Putamen (tissue), 1 donor: ENCODE results near the gene TET3.
"Not testable (repeated sequence)": the region's sequence is repeated elsewhere in the genome, so short reads cannot be mapped to it uniquely, and the experiment has no call there.

ENCODE experiments used
- DNase-seq: peaks from one replicate; pipeline ENCODE4 v3.0.0-alpha.2; 2016; ENCODE audit warnings: low spot score

The TET3 gene

DNA sequence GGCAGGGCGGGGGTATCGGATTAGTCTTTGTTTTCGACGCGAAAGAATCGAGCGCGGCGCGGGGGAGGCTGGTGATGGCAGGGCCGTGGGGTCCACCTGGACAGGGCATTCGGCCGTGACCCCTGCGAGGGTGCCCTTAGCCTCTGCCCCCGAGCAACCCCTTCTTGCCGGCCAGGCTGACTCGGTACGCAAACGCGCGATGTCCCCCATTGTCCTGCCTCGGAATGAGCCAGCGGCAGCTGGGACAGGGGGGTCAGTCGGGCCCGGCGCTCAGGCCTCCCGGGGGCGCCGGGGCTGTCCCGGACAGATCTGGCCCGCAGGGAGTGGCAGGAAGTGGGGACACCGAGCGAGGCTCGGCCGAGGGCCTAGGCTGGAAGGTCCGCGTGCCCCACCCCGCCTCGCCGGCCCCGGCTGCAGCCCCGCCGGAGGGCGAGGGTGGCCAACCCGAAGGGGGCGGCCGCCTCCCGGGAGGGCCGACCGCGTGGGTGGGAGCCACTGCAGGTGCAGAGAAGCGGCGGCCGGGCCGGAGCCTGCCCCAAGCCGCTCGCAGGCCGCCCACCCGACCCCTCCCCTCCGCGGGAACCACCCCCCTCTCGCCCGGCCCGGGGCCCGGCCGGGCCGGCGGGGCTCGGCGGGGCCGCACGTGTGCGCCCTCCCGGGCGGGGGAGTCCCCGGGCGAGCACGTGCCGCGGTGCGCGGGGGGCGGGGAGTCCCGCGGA, at the start of gene TET3:
TET3 (plus strand) TSS at position 708 of the 719 bp plus-strand sequence. CDS start 1,494 bp downstream, outside the sequence.
- no peak for DNase-seq

DNA sequence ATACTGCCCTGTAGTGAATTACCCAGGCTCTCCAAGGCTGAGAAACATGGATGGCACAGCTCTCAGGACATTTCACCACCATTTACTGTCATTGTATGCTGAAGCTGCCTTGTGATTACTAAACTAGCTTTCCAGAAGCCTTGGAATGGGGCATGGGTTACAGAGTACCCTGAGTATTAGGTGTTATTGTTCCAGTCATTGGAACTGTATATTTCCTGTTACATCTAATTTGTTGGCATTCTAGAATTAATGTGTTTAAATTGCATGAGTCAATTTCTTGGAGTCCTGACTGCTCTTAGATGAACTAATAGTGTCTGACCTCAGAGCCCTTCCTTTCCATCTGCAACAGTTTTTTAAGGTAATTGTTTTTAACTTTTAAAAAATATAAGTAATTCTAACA, 49.1 kb upstream of the TET3 start:
- DNase-seq, result no peak

DNA sequence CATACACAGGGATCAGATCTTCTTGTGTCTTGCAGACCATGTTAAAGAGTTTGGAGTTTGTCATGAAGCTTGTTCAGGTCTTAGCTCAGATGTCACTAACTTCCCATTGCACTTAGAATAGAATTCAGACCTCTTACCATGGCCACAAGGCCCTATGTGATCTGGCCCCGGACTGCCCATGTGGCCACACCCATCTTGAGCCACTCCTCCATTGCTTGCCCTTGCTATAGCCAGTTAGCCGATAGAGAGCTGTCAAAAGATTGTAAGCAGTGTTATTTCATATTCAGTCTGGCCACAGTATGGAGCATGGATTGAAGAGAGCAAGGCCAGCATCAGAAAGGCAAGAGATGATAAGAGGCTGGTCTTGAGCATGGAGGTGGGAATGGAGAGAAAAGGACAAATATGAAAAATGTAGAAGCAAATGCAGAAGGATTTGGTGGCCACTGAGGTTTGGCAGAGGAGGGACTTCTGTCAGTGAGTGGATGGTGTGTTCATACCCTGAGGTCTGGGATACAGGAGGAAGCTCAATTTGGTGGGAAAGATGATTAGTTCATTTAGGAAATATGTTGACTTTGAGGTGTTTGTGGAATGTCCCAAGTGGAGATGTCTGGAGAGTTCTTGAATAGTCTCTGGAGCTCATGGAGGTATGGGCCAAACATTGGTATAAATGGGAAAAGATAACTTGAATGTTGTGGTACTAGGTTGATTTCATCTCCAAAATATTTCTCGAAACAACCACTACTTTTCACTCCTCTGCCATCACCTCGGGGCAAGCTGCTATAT, 47.4 kb upstream of the TET3 start:
- no peak for DNase-seq

DNA sequence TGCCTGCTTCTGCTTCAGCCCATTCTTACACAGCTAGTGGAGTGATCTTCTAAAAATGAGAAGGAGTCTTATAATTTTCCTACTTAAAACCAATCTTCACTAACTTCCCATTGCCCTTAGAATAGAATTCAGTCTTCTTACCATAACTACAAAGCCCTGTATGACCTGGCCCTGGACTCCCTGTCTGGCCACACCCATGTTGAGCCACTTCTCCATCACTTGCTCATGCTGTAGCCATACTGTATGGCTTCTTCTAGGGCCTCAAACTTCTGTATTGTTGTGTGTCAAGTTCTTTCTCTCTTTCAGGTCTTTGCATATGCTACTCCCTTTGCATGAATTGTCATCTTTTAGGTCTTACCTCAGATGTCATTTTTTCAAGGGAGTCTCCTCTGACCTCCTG, 46.8 kb upstream of the TET3 start:
- DNase-seq, result no peak

DNA sequence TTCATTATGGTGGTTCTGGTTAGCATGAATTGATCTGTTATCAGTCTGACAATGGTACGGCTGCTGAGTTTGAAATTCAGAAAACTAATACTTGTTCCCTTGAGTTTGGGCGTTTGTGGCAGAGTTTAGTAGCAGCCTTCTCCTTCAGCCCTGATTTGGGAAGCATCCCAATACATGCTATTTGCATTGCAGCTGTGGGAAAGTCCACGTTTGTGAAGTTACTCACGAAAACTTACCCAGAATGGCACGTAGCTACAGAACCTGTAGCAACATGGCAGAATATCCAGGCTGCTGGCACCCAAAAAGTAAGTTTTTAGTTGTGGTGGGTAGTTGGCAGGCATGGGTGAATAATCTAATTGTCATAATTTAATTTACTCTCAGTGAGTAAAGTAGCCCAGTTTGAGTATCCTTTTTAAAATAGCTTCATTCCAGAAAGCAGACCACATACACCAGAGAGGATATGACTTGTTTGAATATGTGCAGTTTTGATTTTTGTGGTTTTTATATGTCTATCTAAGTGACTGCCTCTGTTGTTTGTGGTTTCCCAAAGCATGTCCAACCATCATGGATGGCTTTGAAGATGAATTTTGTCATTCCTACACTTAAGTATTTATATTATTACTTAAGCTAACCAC, 45.9 kb upstream of the TET3 start:
- DNase-seq, result no peak

DNA sequence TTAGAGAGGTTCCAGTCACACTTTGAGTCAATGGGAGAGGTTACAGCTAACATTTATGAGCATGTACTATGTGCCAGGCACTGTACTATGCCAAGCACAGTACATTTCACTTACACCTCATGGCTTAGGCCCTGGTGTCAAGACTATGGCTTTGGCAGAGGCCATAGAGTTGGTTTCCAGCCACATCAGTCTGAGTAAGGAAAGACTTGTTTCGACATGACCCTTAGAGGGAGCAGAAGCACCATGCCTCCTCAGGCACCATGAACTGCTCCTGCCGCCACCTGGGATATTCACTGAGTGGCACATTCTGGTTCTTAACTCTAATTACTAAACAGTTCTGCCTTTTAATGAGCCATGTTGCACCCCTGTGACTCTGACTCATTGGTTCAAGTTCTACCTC, 45.3 kb upstream of the TET3 start:
- no peak for DNase-seq

DNA sequence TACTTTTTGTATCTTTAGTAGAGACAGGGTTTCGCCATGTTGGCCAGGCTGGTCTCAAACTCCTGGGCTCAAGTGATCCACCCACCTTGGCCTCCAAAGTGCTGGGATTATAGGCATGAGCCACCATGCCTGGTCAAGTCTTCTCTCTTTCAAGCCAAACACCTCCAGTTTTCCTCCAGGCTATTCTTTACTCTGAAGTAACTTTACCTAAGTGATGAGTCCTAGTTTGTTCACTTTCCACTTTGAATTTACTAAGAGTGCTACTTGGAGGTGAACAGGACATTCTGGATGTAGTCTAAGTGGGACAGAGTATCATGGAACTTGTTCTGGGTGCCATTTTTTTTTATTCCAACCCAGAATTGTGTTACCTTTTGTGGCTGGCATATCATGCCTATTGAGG, 44.6 kb upstream of the TET3 start:
- not testable (repeated sequence) for DNase-seq

DNA sequence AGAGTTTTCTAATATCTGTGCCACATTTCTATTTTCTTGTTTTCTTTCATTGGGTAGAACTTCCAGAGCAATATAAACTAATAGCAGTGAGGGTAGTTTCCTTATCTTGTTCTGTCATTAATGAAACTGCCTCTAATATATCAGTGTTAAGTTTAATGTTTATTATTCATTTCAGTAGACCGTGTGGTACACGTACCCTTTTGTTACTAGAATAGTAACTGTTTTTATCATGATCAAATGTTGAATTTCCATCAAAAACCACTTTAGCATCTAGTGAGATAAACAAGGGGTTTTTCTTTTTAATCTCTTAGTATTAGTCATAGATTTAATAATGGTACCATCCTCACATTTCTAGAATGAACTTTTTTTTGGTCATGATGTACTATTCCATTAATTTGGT, 42.0 kb upstream of the TET3 start:
- DNase-seq, result no peak

DNA sequence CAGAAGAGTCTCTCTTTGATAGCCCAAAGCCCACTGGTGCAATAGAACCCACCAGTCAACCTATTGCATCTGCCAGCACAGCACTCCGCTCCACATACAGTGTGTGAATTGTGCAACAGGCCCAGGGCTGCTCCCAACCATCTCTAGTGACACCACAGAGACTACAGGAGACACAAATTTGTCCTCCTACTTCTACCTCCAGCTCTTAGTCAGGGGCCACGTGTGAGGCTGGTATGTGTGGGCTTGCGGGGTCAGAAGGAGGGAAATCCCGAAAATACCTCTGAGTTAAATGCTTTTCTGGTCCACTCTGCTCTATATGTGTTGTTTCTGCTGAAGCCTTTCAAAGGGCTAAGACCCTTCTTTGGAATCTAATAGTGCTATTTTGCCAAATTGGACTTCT, 40.0 kb upstream of the TET3 start:
- no peak for DNase-seq

DNA sequence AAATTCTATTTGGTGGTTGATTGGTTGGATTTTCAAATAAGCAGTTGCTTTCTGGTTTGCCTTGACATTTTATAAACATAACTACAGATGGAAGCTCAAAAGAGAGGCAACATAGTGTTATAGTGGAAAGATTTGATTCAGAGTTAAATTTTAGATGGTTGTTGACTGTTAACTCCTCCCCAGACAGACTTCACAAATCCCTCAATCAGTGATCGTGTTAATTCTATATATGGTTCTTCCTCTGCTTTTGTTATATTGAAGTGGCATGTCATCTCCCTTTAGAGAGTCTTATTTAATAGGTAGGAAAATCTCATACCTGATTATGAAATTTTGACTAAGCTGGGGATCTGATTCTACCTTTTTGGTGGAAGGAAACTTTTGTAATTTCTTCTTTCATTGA, 38.5 kb upstream of the TET3 start:
- DNase-seq, result no peak

DNA sequence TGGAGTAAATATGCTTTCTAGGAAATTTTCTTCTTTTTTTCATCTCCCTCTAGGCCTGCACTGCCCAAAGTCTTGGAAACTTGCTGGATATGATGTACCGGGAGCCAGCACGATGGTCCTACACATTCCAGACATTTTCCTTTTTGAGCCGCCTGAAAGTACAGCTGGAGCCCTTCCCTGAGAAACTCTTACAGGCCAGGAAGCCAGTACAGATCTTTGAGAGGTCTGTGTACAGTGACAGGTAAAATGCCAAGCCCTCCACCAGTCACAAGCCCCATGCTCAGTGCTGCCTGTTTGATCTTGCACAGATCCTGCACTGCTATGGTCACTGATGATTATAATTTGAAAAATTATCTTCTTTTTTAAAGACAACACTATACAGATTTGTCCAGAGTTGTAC, 38.0 kb upstream of the TET3 start:
- DNase-seq, result no peak

DNA sequence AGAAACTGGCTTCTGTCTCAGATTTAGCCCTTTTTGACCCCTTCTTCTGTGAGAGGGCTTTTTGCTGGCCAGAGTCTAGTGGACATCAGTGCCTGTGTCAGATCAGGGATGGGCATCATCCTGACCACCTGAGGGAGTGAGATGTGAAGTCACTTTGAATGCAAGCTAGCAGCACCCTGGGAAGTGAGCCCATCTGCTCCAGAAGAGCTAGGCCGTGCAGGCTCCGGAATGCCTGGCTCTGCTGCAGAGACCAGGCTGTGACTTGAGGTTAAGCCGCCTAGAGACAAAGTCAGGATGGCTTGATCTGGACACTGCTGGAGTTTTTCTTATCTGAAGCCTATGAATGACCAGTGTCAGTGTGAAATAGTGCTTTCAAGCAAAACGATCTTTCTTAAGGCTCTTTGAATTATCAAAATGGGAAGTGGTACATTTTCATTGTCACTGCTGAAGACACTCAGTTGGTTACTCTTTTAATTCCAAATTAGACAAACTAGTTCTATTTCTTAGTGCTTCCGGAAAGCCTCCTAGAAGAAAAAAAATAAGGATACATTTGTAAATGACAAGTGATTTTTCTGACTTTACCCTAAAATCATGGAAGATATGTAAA, 37.2 kb upstream of the TET3 start:
- no peak for DNase-seq

DNA sequence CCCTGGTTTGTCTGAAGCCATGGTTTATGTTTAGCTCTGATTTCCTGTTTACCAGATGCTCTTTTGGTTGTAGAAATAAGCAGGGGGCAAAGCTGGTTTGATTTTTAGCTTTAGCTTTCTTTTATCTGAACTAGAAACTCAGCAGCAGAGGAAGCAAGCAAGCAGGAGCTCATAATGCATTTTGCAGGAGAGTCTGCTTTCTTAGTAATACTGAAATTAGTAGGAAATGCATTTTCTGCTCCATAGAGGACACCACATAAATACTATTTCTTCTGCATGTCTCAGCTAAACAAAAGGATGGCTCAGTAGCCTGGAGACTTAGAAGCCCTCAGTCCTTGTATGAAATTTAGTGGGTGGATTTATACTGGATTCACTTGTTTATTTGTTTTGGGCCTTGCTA, 34.9 kb upstream of the TET3 start:
- no peak for DNase-seq

DNA sequence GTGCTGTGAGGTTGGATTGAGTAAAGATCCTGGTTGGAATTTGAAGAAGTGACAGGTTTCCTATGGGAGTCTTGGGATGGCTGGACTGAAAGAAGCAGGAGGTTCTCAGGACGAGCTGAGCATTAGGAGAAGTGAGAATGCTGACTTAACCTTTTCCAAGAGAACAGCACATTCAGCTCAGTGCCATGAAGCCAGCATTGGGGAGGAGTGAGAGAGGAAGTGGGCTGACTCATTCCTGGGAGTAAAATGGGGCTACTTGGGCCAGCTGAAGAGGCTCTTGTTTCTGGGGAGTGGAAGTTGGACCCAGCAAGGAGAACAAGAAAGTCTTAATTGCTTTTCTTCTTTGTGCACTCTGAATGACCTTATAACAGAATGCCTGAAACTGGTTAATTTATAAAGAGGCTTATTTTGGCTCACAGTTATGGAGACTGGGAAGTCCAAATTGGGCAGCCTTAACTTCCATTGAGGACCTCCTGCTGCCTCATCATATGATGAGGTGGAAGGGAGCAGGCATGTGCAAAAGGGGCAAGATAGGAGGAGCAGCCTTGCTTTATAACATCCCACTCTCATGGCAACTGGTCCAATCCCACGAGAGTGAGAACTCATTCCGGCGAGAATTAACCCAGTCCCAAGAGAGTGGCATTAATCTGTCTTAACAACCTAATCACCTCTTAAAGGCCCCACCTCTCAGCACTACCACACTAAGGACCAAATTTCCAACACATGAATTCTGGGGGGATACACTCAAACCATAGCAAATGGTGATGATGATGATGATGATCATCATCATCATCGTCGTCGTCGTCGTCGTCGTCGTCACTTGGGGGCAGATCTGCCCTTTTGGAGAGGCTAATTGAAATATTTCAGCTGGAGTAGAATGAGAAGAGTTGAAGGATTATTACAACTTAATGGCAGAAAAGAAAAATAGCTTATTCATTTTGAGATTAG, 31.9 kb upstream of the TET3 start:
- no peak for DNase-seq

DNA sequence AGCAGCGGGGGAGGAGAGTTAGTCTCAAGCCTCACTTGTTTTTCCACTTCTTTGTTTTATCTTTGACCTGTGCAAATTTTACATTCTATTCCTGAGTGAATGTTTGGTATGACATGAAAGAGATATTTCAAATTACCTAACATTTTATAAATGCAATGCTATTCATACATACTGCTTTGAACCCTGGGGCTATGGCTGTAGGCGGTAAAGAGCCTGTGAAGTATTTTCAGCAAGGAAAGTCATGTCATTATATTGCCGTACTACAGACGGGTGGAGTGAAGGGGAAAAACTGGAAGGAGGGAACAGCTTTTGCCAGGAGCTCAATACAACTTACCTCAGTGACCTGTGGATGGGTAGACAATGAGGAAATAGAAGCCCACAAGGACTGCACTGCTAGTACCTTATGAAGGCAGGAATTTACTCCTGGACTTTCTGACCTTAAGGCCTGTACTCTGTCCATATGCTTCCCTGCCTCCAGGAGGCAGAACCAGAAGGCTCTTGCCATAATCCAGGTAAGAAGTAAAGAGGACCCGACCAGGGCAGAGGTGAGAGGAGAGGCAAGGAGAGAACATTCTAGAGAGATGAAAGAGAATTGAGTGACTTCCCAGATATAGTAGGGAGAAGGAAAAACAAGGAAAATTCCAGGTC, 28.4 kb upstream of the TET3 start:
- DNase-seq, result no peak

DNA sequence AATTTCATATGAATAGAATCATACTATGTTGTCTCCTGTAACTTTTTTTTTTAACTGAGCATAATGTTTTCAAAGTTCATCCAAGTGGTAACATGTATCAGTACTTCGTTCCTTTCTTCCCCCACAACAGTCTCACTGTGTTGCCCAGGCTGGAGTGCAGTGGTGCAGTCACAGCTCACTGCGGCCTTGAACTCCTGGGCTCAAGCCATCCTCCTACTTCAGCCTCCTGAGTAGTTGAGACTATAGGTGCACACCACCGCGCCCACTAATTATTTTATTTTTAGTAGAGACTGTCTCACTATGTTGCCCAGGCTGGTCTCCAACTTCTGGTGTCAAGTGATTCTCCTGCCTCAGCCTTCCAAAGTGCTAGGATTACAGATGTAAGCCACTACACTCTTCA, 23.4 kb upstream of the TET3 start:
- no peak for DNase-seq

DNA sequence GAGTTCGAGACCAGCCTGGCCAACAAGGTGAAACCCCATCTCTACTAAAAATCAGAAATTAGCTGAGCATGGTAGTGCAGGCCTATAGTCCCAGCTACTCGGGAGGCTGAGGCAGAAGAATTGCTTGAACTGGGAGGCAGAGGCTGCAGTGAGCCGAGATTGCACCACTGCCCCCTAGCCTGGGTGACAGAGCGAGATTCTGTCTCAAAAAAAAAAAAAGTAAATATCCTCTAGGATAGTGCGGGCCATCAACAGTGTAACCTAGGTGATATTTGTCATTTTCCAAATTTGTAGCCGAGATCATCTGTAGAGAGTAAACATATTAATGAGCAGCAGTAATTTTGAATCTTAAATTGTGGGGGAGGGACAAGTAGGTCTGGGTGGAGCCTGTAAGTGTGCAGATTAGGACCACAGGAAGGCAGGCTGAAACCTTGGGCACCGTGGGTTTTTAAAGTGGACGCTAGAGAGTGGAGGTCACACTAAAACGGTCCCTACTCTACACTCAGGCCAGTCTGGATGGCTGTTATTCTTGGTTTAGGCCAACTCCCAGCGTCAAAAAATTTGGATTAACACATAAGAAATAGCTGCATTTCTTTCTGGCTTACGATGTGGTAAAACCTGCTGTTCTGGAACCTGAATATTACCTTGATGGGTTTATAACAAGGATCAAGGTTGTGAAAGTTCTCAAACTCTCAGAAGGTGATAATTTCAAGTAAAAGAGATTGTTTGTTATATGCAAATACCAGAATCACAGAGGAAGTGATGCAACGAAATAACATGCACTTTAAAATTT, 22.7 kb upstream of the TET3 start:
- DNase-seq, result no peak

DNA sequence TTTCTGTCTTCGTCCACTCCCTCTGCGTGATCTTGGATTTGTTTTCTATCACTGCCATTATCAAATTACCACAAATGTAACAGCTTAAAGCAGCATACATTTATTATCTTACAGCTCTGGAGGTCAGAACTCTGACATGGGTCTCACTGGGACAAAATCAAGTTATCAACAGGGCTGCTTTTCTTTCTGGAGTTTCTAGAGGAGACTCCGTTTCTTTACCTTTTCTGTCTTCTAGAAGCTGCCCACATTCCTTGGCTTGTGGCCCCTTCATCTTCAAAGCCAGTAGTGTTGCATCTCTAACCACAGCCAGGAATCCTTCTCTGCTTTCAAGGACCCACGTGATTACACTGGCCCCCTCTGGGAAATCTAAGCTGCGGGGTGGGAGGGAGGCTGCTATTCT, 21.9 kb upstream of the TET3 start:
- DNase-seq, result no peak

DNA sequence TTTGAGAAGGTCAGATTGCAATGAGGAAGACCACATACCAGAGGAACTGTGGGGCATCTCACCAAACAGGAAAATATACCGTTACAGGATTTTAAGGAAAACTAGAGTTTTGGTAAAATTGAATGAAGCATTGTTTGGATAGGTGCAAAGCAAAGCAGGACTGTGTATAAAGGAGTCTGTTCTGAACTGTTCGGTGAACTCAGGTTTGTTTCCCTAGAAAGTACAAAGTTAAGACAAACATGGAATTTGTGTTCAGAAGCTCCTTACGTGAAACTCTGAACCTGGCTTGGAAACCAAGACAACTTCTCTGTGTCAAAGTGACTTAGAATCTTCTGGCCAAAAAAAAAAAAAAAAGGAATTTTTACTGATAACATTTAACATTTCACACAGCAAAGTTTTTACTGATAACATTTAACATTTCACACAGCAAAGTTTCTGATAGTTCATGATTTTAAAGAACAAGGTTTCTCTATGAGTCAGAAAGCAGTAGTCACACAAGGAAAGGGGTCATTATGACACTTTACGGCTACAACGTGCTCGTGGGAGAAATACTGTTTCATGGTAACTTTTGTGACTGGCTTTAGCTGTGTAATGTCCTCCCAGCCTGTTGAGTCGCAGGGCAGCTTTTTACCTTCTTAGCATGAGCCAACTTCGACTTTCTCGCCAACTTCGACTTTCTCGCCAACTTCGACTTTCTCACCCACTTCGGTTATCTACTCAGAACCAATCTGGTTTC, 21.2 kb upstream of the TET3 start:
- no peak for DNase-seq

DNA sequence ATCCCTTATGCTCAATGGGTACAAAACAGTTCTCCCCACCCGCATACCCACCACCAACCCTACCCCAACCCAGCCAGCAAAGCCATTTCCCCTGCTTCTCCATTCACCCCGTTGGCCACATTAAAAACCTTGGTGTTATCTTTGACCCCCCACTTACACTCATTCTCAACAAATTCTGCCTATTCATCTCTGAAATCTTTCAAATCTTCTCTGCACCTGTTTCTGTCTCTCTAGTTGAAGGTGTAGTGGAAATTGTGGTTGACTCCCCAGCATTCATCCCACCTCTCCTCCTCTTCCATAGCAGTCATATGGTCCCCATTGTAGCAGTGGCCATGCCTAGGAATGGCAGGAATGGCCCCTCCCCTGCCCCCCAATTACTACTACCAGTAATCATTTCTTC, 20.5 kb upstream of the TET3 start:
- no peak for DNase-seq
